ENCODE results near the gene ZPBP. TPM values are rescaled to one million over a fixed set of nuclear protein-coding genes. Genes with fewer than 3 reads are reported as not detected.

The ZPBP gene
- total RNA-seq, 1 donor from 2014 or later, result not detected

- no peak for FAIRE-seq
- DNase-seq (ENCODE audit: low read depth), result no peak
- no peaks in the 10 kb centered on the region for H3K36me3 ChIP-seq (ENCODE audit: insufficient read depth, low read length)
- no peak overlapping the region for H3K4me2 ChIP-seq (ENCODE audit: low read length)
- H3K9me3 ChIP-seq (ENCODE audit: insufficient read depth, low read depth, low read length), result peaks cover 3% of the 10 kb centered on the region
- Mint-ChIP-seq H3K4me1 (ENCODE audit: low read depth, unreplicated experiment) (no peaks in the 10 kb centered on the region), H3K36me3 (ENCODE audit: low read depth, unreplicated experiment) (no peaks in the 10 kb centered on the region), H3K27ac (ENCODE audit: unreplicated experiment) (no peak overlapping the region), H3K27me3 (ENCODE audit: low read depth, unreplicated experiment) (no peaks in the 10 kb centered on the region), H3K9me3 (ENCODE audit: unreplicated experiment) (peaks cover 14% of the 10 kb centered on the region), H3K4me3 (ENCODE audit: unreplicated experiment) (no peak overlapping the region)
- H3K27ac ChIP-seq (ENCODE audit: low read depth, low read length), result no peak overlapping the region
- no peak overlapping the region for H2AFZ ChIP-seq (ENCODE audit: low read depth, low read length)
- H3K9ac ChIP-seq (ENCODE audit: low read length), result no peak overlapping the region
- TF ChIP-seq CTCF (IDR thresholded peaks at IDR 0.05; ENCODE audit: insufficient read depth, low read depth, low read length) (no peak), EZH2 (IDR thresholded peaks at IDR 0.05; ENCODE audit: insufficient read depth, low read length) (no peak)
- no peak overlapping the region for H3K4me3 ChIP-seq (ENCODE audit: insufficient read depth, low read depth, low read length)
- no peaks in the 10 kb centered on the region for H3K27me3 ChIP-seq (ENCODE audit: insufficient read depth, low read length)
- no peaks in the 10 kb centered on the region for H3K79me2 ChIP-seq (ENCODE audit: insufficient read depth, low read length)
- H4K20me1 ChIP-seq (ENCODE audit: insufficient read depth, low read length), result no peaks in the 10 kb centered on the region
- no peaks in the 10 kb centered on the region for H3K4me1 ChIP-seq (ENCODE audit: insufficient read depth, low read length)
Measured at GRCh38 chr7:49928787-49929186, 164.3 kb downstream of the ZPBP start.

GRCh38 chr7:49927631-49928030 lies 165.4 kb downstream of the ZPBP start:
- peaks cover 11% of the 10 kb centered on the region for H3K9me3 Mint-ChIP-seq (ENCODE audit: unreplicated experiment)
- H3K4me1 ChIP-seq (ENCODE audit: insufficient read depth, low read length), result no peaks in the 10 kb centered on the region
- H3K4me3 Mint-ChIP-seq (ENCODE audit: unreplicated experiment), result no peak overlapping the region
- no peak overlapping the region for H3K27ac Mint-ChIP-seq (ENCODE audit: unreplicated experiment)
- no peak for TF ChIP-seq EZH2 (IDR thresholded peaks at IDR 0.05; ENCODE audit: insufficient read depth, low read length)
- TF ChIP-seq CTCF (IDR thresholded peaks at IDR 0.05; ENCODE audit: insufficient read depth, low read depth, low read length), result no peak
- H3K27ac ChIP-seq (ENCODE audit: low read depth, low read length), result no peak overlapping the region
- H3K27me3 ChIP-seq (ENCODE audit: insufficient read depth, low read length), result no peaks in the 10 kb centered on the region
- no peaks in the 10 kb centered on the region for H3K36me3 ChIP-seq (ENCODE audit: insufficient read depth, low read length)
- no peaks in the 10 kb centered on the region for H3K4me1 Mint-ChIP-seq (ENCODE audit: low read depth, unreplicated experiment)
- H4K20me1 ChIP-seq (ENCODE audit: insufficient read depth, low read length), result no peaks in the 10 kb centered on the region
- no peaks in the 10 kb centered on the region for H3K36me3 Mint-ChIP-seq (ENCODE audit: low read depth, unreplicated experiment)
- no peak overlapping the region for H3K9ac ChIP-seq (ENCODE audit: low read length)
- FAIRE-seq, result no peak
- no peak for DNase-seq (ENCODE audit: low read depth)
- H3K27me3 Mint-ChIP-seq (ENCODE audit: low read depth, unreplicated experiment), result no peaks in the 10 kb centered on the region
- no peak overlapping the region for H2AFZ ChIP-seq (ENCODE audit: low read depth, low read length)
- no peak overlapping the region for H3K4me2 ChIP-seq (ENCODE audit: low read length)
- H3K9me3 ChIP-seq (ENCODE audit: insufficient read depth, low read depth, low read length), result peaks cover 3% of the 10 kb centered on the region
- H3K79me2 ChIP-seq (ENCODE audit: insufficient read depth, low read length), result no peaks in the 10 kb centered on the region
- no peak overlapping the region for H3K4me3 ChIP-seq (ENCODE audit: insufficient read depth, low read depth, low read length)

GRCh38 chr7:49926720-49927119 lies 166.3 kb downstream of the ZPBP start:
- FAIRE-seq (no peak), DNase-seq (ENCODE audit: low read depth) (no peak)
- H3K9ac ChIP-seq (ENCODE audit: low read length), result no peak overlapping the region
- no peaks in the 10 kb centered on the region for H3K36me3 ChIP-seq (ENCODE audit: insufficient read depth, low read length)
- no peak overlapping the region for H2AFZ ChIP-seq (ENCODE audit: low read depth, low read length)
- H3K4me1 ChIP-seq (ENCODE audit: insufficient read depth, low read length), result no peaks in the 10 kb centered on the region
- Mint-ChIP-seq H3K36me3 (ENCODE audit: low read depth, unreplicated experiment) (no peaks in the 10 kb centered on the region), H3K4me3 (ENCODE audit: unreplicated experiment) (no peak overlapping the region), H3K4me1 (ENCODE audit: low read depth, unreplicated experiment) (no peaks in the 10 kb centered on the region), H3K9me3 (ENCODE audit: unreplicated experiment) (peaks cover 11% of the 10 kb centered on the region), H3K27ac (ENCODE audit: unreplicated experiment) (no peak overlapping the region), H3K27me3 (ENCODE audit: low read depth, unreplicated experiment) (no peaks in the 10 kb centered on the region)
- no peak overlapping the region for H3K4me2 ChIP-seq (ENCODE audit: low read length)
- TF ChIP-seq EZH2 (IDR thresholded peaks at IDR 0.05; ENCODE audit: insufficient read depth, low read length), result no peak
- no peak for TF ChIP-seq CTCF (IDR thresholded peaks at IDR 0.05; ENCODE audit: insufficient read depth, low read depth, low read length)
- no peak overlapping the region for H3K4me3 ChIP-seq (ENCODE audit: insufficient read depth, low read depth, low read length)
- no peak overlapping the region for H3K27ac ChIP-seq (ENCODE audit: low read depth, low read length)
- no peaks in the 10 kb centered on the region for H3K27me3 ChIP-seq (ENCODE audit: insufficient read depth, low read length)
- no peaks in the 10 kb centered on the region for H3K79me2 ChIP-seq (ENCODE audit: insufficient read depth, low read length)
- H4K20me1 ChIP-seq (ENCODE audit: insufficient read depth, low read length), result no peaks in the 10 kb centered on the region
- H3K9me3 ChIP-seq (ENCODE audit: insufficient read depth, low read depth, low read length), result peaks cover 3% of the 10 kb centered on the region
